Gastroesophageal sphincter (tissue), 4 donors: ENCODE data around the gene KHNYN. TPM values are rescaled to one million over a fixed set of nuclear protein-coding genes. Genes with fewer than 3 reads are reported as not detected.

Experiments
- total RNA-seq, 4 donors: library from RNA; depleted of rRNA; stranded (reverse); fragments of >200 nt; gene quantifications; one replicate each; pipeline ENCODE4 v1.1.0, GENCODE V29; 2016

KHNYN gene
- total RNA-seq, 4 donors from 2014 or later, result 50.7 to 68.0 (median 61.3) TPM

Other genes with a start within 250 kb of the KHNYN start
- 10 to 100 TPM; 16.8 to 31.6 (median 27.0) TPM for gene IPO4, start 241.1 kb upstream of the KHNYN start, total RNA-seq
- gene TM9SF1, start 234.5 kb upstream of the KHNYN start, total RNA-seq, result 10 to 100 TPM; 34.7 to 53.3 (median 45.0) TPM
- gene TSSK4, start 224.3 kb upstream of the KHNYN start, total RNA-seq, result under 1 TPM in 1 of 4 donors, not detected in 3; 0.40 TPM
- 100 to 1,000 TPM in 2 of 4 donors, 10 to 100 TPM in 2; 93.4 to 134 (median 106) TPM for gene CHMP4A, start 216.5 kb upstream of the KHNYN start, total RNA-seq
- gene MDP1, start 213.9 kb upstream of the KHNYN start, total RNA-seq, result 10 to 100 TPM in 3 of 4 donors, 1 to 10 TPM in 1; 6.9 to 17.1 (median 11.4) TPM
- gene NEDD8, start 197.6 kb upstream of the KHNYN start, total RNA-seq, result 100 to 1,000 TPM; 136 to 193 (median 168) TPM
- 10 to 100 TPM; 46.0 to 70.5 (median 59.8) TPM for gene GMPR2, start 197.0 kb upstream of the KHNYN start, total RNA-seq
- 10 to 100 TPM; 53.2 to 72.5 (median 70.0) TPM for gene TINF2, start 187.3 kb upstream of the KHNYN start, total RNA-seq
- gene TGM1, start 166.8 kb upstream of the KHNYN start, total RNA-seq, result 10 to 100 TPM in 1 of 4 donors, 1 to 10 TPM in 3; 1.3 to 43.3 (median 6.3) TPM
- gene RABGGTA, start 158.4 kb upstream of the KHNYN start, total RNA-seq, result 10 to 100 TPM; 12.9 to 27.6 (median 16.5) TPM
- gene DHRS1, start 130.2 kb upstream of the KHNYN start, total RNA-seq, result 10 to 100 TPM in 3 of 4 donors, 1 to 10 TPM in 1; 8.2 to 33.0 (median 17.7) TPM
- gene NOP9, start 130.1 kb upstream of the KHNYN start, total RNA-seq, result 10 to 100 TPM; 19.4 to 29.2 (median 22.8) TPM
- 10 to 100 TPM in 2 of 4 donors, 1 to 10 TPM in 2; 4.9 to 12.5 (median 9.5) TPM for gene CIDEB, start 122.0 kb upstream of the KHNYN start, total RNA-seq
- gene LTB4R2, start 119.8 kb upstream of the KHNYN start, total RNA-seq, result 1 to 10 TPM; 2.4 to 5.0 (median 3.4) TPM
- gene LTB4R, start 118.5 kb upstream of the KHNYN start, total RNA-seq, result 1 to 10 TPM; 3.0 to 4.2 (median 3.4) TPM
- gene ADCY4, start 94.9 kb upstream of the KHNYN start, total RNA-seq, result 10 to 100 TPM; 13.3 to 40.5 (median 22.6) TPM
- gene RIPK3, start 90.0 kb upstream of the KHNYN start, total RNA-seq, result 1 to 10 TPM; 3.1 to 8.9 (median 3.9) TPM
- gene NFATC4, start 61.8 kb upstream of the KHNYN start, total RNA-seq, result 10 to 100 TPM; 33.5 to 63.5 (median 57.9) TPM
- gene NYNRIN, start 31.0 kb upstream of the KHNYN start, total RNA-seq, result 10 to 100 TPM in 2 of 4 donors, 1 to 10 TPM in 2; 6.9 to 19.9 (median 11.5) TPM
- 1 to 10 TPM in 3 of 4 donors, under 1 TPM in 1; 0.49 to 2.8 (median 2.1) TPM for gene CBLN3, start 286 bp upstream of the KHNYN start, total RNA-seq
- gene SDR39U1, start 12.8 kb downstream of the KHNYN start, total RNA-seq, result 10 to 100 TPM; 21.5 to 39.7 (median 31.3) TPM
- gene CMA1, start 78.3 kb downstream of the KHNYN start, total RNA-seq, result 1 to 10 TPM in 1 of 4 donors, under 1 TPM in 1, not detected in 2; 0.93 to 9.8 TPM
- 10 to 100 TPM in 1 of 4 donors, 1 to 10 TPM in 2, not detected in 1; 2.1 to 17.2 (median 5.4) TPM for gene CTSG, start 146.3 kb downstream of the KHNYN start, total RNA-seq
- under 1 TPM in 1 of 4 donors, not detected in 3; 0.81 TPM for gene GZMH, start 179.7 kb downstream of the KHNYN start, total RNA-seq
- 1 to 10 TPM in 2 of 4 donors, not detected in 2; 2.0 to 2.9 TPM for gene GZMB, start 204.2 kb downstream of the KHNYN start, total RNA-seq